ENCODE measurements around the gene REM2.

Gene REM2

DNA sequence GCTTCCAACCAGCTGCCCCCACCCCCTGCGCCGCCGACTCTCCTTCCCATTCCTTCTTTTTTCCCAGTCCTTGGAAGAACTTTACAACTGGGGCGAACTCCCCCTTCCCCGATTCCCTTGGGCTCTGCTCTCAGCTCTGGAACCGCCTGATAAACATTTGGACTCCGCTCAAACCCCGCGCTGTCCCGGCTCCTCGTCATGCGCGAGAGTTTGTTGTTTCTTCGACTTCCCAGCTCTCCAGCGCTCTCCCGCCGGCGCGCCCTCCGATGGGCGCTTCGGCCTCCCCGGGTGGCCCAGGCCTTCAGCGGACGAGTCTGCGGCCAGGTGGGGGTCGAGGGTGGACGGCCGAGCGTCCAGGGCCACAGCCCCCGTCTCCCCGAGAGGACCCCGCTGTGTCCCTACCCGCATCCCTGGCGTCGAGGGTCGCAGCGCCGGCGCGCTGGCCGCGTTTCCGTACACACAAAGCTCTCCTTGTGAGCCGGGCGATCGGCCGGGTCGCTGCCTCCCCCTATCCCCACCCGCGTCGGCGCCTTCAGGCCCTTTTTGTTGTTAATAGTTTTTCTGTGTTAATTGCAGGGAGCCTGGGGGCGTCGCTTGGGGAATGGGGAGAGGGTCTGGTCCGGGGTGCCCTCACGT, 45.8 kb upstream of the REM2 start:
- Histone ChIP-seq H3K79me2 (ENCODE audit: insufficient read depth, low read length) (no peaks in the 10 kb centered on the region), H3F3A (ENCODE audit: low read depth) (no peaks in the 10 kb centered on the region), H3K4me2 (ENCODE audit: low read depth, low read length, poor library complexity, severe bottlenecking) (no peak overlapping the region), H2AFZ (ENCODE audit: low read length) (no peak overlapping the region), H4K20me1 (ENCODE audit: insufficient read depth, low read length, poor library complexity, severe bottlenecking) (no peaks in the 10 kb centered on the region), H3K27me3 (ENCODE audit: insufficient read depth, low read length, poor library complexity, severe bottlenecking) (no peaks in the 10 kb centered on the region), H3K4me3 (ENCODE audit: low read length, poor library complexity, severe bottlenecking) (no peak overlapping the region), H3K9ac (ENCODE audit: low read depth, low read length, poor library complexity, severe bottlenecking) (no peak overlapping the region), H3K9me2 (replicated peaks; ENCODE audit: low read depth, low read length) (no peaks in the 10 kb centered on the region), H3K36me3 (ENCODE audit: insufficient read depth, low read length) (peaks cover 2% of the 10 kb centered on the region; the same call in 1 of the 2 replicates), H3K9me3 (ENCODE audit: insufficient read depth, low read depth, low read length) (no peaks in the 10 kb centered on the region), H3K4me1 (ENCODE audit: insufficient read depth, low read length, poor library complexity, severe bottlenecking) (peaks cover 15% of the 10 kb centered on the region)
- no peak for TF ChIP-seq EZH2phosphoT487 (IDR thresholded peaks at IDR 0.05; ENCODE audit: borderline replicate concordance)
- TF ChIP-seq, protein P1, sequence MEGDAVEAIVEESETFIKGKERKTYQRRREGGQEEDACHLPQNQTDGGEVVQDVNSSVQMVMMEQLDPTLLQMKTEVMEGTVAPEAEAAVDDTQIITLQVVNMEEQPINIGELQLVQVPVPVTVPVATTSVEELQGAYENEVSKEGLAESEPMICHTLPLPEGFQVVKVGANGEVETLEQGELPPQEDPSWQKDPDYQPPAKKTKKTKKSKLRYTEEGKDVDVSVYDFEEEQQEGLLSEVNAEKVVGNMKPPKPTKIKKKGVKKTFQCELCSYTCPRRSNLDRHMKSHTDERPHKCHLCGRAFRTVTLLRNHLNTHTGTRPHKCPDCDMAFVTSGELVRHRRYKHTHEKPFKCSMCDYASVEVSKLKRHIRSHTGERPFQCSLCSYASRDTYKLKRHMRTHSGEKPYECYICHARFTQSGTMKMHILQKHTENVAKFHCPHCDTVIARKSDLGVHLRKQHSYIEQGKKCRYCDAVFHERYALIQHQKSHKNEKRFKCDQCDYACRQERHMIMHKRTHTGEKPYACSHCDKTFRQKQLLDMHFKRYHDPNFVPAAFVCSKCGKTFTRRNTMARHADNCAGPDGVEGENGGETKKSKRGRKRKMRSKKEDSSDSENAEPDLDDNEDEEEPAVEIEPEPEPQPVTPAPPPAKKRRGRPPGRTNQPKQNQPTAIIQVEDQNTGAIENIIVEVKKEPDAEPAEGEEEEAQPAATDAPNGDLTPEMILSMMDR (conservative IDR thresholded peaks at IDR 0.05; ENCODE audit: low read length) = no peak

DNA sequence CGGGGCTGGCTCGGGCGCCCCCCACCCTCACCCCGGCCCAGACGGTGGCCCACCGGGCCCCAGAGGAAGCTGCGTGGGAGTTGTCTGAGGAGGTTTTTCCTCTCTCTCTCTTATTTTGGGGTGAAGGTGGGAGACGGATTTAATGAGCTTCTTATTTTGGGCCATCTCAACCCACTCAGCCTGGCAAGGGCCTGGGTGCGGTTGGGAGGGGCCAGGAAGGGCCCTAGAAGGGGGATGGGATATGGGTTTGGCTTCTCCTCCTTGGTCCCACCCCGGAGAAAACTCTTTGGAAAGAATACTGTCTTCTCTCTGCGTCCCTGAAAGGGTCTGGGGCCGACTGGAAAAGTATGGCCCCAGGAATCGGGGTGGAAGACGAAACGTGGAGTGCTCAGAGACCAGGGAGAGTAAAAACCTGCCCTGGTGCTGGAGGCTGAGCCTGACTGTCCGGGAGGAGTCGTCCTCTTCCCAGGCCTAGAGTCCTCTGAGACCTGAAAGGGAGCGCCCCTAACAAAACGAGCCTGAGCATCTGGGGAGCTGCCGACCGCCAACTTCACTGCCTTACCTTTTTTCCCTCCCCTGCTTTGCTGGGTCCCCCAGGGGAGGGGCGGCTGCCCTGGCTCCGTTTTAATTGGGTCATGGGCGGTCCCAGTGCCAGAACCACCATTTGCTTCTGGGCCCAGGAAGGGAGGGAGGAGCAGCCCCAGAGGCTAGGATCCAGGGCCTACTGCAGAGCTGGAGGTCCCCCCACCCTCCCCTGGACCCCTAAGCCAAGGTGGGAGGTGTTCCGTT, 45.1 kb upstream of the REM2 start:
- H2AFZ ChIP-seq (ENCODE audit: low read length) = no peak overlapping the region
- H3K4me2 ChIP-seq (ENCODE audit: low read depth, low read length, poor library complexity, severe bottlenecking) = no peak overlapping the region
- no peaks in the 10 kb centered on the region for H3K79me2 ChIP-seq (ENCODE audit: insufficient read depth, low read length)
- TF ChIP-seq EZH2phosphoT487 (IDR thresholded peaks at IDR 0.05; ENCODE audit: borderline replicate concordance) = no peak
- TF ChIP-seq, protein P1 (conservative IDR thresholded peaks at IDR 0.05; ENCODE audit: low read length) = no peak
- peaks cover 2% of the 10 kb centered on the region; the same call in 1 of the 2 replicates for H3K36me3 ChIP-seq (ENCODE audit: insufficient read depth, low read length)
- no peaks in the 10 kb centered on the region for H3F3A ChIP-seq (ENCODE audit: low read depth)
- no peaks in the 10 kb centered on the region for H4K20me1 ChIP-seq (ENCODE audit: insufficient read depth, low read length, poor library complexity, severe bottlenecking)
- H3K4me1 ChIP-seq (ENCODE audit: insufficient read depth, low read length, poor library complexity, severe bottlenecking) = peaks cover 15% of the 10 kb centered on the region
- H3K4me3 ChIP-seq (ENCODE audit: low read length, poor library complexity, severe bottlenecking) = no peak overlapping the region
- H3K9ac ChIP-seq (ENCODE audit: low read depth, low read length, poor library complexity, severe bottlenecking) = peak overlapping the region; percentile 47
- no peaks in the 10 kb centered on the region for H3K9me3 ChIP-seq (ENCODE audit: insufficient read depth, low read depth, low read length)
- no peaks in the 10 kb centered on the region for H3K27me3 ChIP-seq (ENCODE audit: insufficient read depth, low read length, poor library complexity, severe bottlenecking)
- H3K9me2 ChIP-seq (replicated peaks; ENCODE audit: low read depth, low read length) = no peaks in the 10 kb centered on the region

DNA sequence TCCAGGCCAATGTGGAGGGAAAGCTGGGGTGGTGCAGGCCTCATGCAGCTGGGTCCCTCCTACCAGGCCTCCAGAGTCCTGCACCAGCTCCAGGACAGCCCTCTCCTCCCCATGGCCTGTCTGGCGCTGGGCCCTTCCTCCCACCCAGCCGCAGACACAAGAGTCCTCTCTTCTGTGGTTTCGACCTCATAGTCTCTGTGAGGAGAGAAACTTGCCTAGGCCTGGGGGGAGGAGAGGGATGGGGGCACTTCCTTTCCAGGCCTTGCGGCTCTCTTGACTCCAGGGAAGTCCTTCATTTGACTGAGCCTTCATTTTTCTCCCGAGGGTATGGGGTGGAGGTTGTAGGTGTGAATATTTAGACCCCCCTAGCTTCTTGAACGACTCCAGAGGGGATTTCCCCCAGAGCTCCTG, 44.4 kb upstream of the REM2 start:
- TF ChIP-seq, protein P1 (conservative IDR thresholded peaks at IDR 0.05; ENCODE audit: low read length) = no peak
- H3K9me2 ChIP-seq (replicated peaks; ENCODE audit: low read depth, low read length) = no peaks in the 10 kb centered on the region
- H3K4me2 ChIP-seq (ENCODE audit: low read depth, low read length, poor library complexity, severe bottlenecking) = peak overlapping the region; percentile 11
- 0 out of 2 replicates have a peak, but pooled peaks cover 2% of the 10 kb centered on the region for H3K36me3 ChIP-seq (ENCODE audit: insufficient read depth, low read length)
- H3K79me2 ChIP-seq (ENCODE audit: insufficient read depth, low read length) = no peaks in the 10 kb centered on the region
- H3K4me1 ChIP-seq (ENCODE audit: insufficient read depth, low read length, poor library complexity, severe bottlenecking) = peaks cover 15% of the 10 kb centered on the region
- H3K4me3 ChIP-seq (ENCODE audit: low read length, poor library complexity, severe bottlenecking) = no peak overlapping the region
- H3K9ac ChIP-seq (ENCODE audit: low read depth, low read length, poor library complexity, severe bottlenecking) = peak overlapping the region; percentile 47
- no peaks in the 10 kb centered on the region for H3K9me3 ChIP-seq (ENCODE audit: insufficient read depth, low read depth, low read length)
- no peaks in the 10 kb centered on the region for H3K27me3 ChIP-seq (ENCODE audit: insufficient read depth, low read length, poor library complexity, severe bottlenecking)
- no peaks in the 10 kb centered on the region for H3F3A ChIP-seq (ENCODE audit: low read depth)
- no peaks in the 10 kb centered on the region for H4K20me1 ChIP-seq (ENCODE audit: insufficient read depth, low read length, poor library complexity, severe bottlenecking)
- no peak overlapping the region for H2AFZ ChIP-seq (ENCODE audit: low read length)

Data from Loucy (cell line).